IgD-negative memory B cell (primary cell): ENCODE measurements around the gene ZNF687. TPM values are rescaled to one million over a fixed set of nuclear protein-coding genes. Genes with fewer than 3 reads are reported as not detected.

Source experiments
- H3K27ac Mint-ChIP-seq, 3 donors: one replicate each; pipeline ENCODE4 v1.8.0; 2020 to 2022; ENCODE audit warnings: mild to moderate bottlenecking in 3 of 3, mixed read lengths in 3 of 3, moderate library complexity in 1 of 3
- H3K27me3 Mint-ChIP-seq: one replicate; pipeline ENCODE4 v1.8.0; 2021; ENCODE audit warnings: mixed read lengths
- H3K36me3 Mint-ChIP-seq: one replicate; pipeline ENCODE4 v1.8.0; 2020; ENCODE audit warnings: mild to moderate bottlenecking, mixed read lengths
- H3K4me1 Mint-ChIP-seq, 3 donors: one replicate each; pipeline ENCODE4 v1.8.0; 2020 to 2022; ENCODE audit warnings: mixed read lengths in 3 of 3, mild to moderate bottlenecking in 1 of 3
- H3K4me3 Mint-ChIP-seq, 4 donors: one replicate each; pipeline ENCODE4 v1.8.0; 2020 to 2022; ENCODE audit warnings: mild to moderate bottlenecking in 4 of 4, mixed read lengths in 4 of 4, moderate library complexity in 3 of 4
- H3K9me3 Mint-ChIP-seq, 3 donors: one replicate each; pipeline ENCODE4 v1.8.0; 2020 to 2021; ENCODE audit warnings: mixed read lengths in 3 of 3, mild to moderate bottlenecking in 1 of 3
- polyA plus RNA-seq: library from polyadenylated mRNA; unstranded; fragments of 300-500 nt; fragmentation: Illumina TruSeq; gene quantifications from one replicate; pipeline ENCODE4 v1.2.3, GENCODE V29; 2021

The ZNF687 gene
- polyA plus RNA-seq, 1 donor from 2014 or later: 3.0 TPM

DNA sequence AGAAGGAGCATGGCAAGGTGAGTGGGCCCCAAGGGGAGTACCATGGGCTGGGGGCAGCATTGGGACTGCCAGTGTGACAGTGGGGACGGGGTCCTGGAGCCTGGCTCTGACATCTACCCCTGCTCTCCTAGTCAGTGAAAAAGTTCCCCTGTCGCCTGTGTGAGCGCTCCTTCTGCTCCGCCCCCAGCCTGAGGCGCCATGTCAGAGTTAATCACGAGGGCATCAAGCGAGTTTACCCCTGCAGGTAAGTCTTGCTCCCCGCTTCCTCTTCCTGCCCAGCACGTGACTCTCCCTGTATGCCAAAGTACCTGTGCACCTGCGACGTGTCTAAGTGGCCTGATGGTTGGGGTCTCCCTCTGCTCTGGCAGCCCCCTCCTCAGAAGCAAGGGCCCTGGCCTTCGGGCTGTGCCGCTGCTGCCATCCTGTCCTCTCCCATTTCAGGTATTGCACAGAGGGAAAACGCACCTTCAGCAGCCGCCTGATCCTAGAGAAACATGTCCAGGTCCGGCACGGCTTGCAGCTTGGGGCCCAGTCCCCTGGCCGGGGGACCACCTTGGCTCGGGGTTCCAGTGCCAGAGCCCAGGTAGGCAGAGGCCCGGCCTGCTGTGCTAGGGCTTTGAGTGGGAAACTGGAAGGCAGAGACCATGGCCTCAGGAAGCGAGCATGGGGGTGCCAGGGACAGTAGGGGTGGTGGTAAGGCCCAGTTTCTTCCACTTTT, 8.1 kb downstream of the ZNF687 start:
- H3K36me3 Mint-ChIP-seq: no peaks in the 10 kb centered on the region
- H3K9me3 Mint-ChIP-seq: no peaks in the 10 kb centered on the region
- H3K27me3 Mint-ChIP-seq: no peaks in the 10 kb centered on the region
- H3K4me1 Mint-ChIP-seq: peaks cover 0 to 12% (median 6%) of the 10 kb centered on the region in 3 donors
- H3K27ac Mint-ChIP-seq: peak overlapping the region in 2 of 3 donors; percentile 43 to 64
- no peak overlapping the region for H3K4me3 Mint-ChIP-seq

DNA sequence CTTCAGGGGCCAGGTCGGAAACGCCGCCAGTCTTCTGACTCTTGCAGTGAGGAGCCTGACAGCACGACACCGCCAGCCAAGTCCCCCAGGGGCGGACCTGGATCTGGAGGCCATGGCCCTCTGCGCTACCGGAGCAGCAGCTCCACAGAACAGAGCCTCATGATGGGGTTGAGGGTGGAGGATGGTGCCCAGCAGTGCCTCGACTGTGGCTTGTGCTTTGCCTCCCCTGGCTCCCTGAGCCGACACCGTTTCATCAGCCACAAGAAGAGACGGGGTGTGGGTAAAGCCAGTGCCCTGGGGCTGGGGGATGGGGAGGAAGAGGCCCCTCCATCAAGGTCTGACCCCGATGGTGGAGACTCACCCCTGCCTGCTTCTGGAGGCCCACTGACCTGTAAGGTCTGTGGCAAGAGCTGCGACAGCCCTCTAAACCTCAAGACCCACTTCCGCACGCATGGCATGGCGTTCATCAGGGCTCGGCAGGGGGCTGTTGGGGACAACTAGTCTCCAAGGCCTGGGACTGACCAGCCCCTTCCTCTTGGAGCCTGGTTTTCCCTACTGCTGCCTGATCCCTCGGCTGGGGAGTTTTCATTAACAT, 8.7 kb downstream of the ZNF687 start:
- Mint-ChIP-seq H3K4me3 (no peak overlapping the region), H3K36me3 (no peaks in the 10 kb centered on the region), H3K9me3 (no peaks in the 10 kb centered on the region), H3K4me1 (peaks cover 0 to 8% (median 6%) of the 10 kb centered on the region in 3 donors), H3K27ac (no peak overlapping the region), H3K27me3 (no peaks in the 10 kb centered on the region)

DNA sequence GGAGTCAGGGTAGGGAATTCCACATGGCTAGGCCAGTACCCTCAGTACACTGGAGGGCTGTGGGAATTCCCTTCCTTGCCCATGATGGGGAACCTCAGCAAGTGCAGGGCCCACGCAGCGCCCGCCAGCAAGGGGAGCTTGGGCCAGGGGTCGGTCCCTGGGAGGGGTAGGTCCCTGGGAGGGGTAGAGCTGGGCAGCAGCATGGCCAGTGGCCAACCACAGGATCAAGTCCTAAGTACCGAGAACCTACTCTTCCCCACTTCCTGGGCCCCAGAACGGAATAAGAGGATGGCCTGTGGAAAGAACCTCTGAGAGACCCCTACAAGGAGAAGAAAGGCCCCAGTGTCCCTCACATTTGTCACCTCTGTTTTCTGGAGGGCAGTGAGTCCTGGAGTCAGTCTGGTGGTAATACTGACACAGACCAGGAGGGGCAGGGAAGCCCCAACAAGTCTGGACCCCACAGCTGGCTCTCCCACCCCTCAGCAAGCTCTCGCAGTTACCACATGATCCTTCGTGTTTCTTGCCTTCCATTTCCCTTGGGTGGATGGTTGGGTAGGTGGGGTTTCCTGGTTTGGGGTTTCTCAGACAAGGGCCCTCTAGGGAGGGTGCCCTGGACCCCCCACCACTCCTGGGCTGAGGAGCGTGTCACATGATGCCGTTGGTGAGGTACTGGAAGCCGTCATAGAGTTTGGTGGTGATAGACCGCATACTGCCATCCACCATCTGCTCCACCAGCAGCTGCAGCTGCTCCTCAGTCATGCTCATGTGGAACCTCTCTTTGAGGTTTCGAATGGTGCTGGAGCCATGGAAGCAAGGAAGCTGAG, 10.3 kb downstream of the ZNF687 start:
- H3K36me3 Mint-ChIP-seq: no peaks in the 10 kb centered on the region
- no peak overlapping the region for H3K4me3 Mint-ChIP-seq
- H3K4me1 Mint-ChIP-seq: peaks cover 0 to 6% (median 5%) of the 10 kb centered on the region in 3 donors
- H3K27me3 Mint-ChIP-seq: no peaks in the 10 kb centered on the region
- H3K27ac Mint-ChIP-seq: peak overlapping the region; percentile 59 to 87 (median 62)
- no peaks in the 10 kb centered on the region for H3K9me3 Mint-ChIP-seq

DNA sequence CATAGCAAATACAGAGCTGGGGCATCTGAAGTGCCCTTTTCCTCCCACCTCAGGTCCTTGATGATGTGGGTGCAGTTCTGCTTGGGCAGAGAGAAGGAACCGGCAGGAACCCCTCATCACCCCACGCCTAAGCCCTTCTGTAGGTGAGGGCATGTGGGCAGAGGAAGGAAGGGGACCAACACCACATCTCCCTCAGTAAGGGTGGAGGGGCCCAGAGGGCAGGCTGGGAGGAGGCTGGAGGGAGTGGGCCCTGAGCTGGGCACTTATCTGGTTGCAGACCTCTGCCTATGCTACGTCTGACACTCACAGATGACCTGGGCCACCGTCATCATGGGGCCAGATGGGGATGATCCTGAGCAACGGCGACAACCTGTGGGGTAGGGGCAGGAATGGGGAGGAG, 11.0 kb downstream of the ZNF687 start:
- H3K27ac Mint-ChIP-seq: peak overlapping the region; percentile 59 to 87 (median 83)
- H3K4me3 Mint-ChIP-seq: no peak overlapping the region
- no peaks in the 10 kb centered on the region for H3K9me3 Mint-ChIP-seq
- H3K36me3 Mint-ChIP-seq: no peaks in the 10 kb centered on the region
- peaks cover 0 to 6% (median 5%) of the 10 kb centered on the region in 3 donors for H3K4me1 Mint-ChIP-seq
- no peaks in the 10 kb centered on the region for H3K27me3 Mint-ChIP-seq

DNA sequence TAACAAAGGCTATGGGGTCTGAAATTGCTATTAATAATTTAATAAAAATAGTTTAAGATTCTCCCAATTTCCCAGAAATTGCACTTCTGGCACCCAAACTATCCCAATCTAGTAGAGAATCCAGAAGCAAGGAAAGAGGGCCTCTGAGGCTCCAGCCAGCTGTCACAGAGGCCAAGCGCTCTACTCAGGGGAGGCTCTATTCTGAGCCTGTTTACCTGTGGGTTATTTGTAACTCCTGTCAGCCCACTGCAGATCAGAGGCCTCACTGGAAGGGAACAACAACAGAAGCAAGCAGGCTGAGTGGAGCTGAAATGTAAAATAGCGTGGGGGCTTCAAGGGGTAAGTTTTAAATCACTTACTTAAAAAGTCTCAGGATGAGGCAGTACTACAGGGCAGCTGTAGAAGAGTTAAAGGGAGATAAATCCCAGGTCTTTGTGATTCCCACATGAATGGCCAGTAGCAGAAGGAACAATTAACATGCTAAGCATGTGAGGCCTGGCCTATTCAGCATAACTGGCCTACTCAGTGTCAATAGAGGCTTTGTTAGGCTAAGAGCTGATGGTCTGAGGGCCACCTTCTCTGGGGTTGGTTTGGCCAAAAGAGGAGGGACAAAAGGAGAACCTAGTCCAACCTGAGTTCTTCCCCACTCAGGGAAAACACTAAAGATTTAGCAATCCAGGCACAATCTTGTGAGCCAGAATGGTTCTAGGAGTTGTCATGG, 12.8 kb downstream of the ZNF687 start:
- Mint-ChIP-seq H3K36me3 (no peaks in the 10 kb centered on the region), H3K27me3 (no peaks in the 10 kb centered on the region), H3K4me3 (no peak overlapping the region), H3K27ac (peak overlapping the region in 2 of 3 donors; percentile 14 to 81), H3K4me1 (no peaks in the 10 kb centered on the region), H3K9me3 (no peaks in the 10 kb centered on the region)

DNA sequence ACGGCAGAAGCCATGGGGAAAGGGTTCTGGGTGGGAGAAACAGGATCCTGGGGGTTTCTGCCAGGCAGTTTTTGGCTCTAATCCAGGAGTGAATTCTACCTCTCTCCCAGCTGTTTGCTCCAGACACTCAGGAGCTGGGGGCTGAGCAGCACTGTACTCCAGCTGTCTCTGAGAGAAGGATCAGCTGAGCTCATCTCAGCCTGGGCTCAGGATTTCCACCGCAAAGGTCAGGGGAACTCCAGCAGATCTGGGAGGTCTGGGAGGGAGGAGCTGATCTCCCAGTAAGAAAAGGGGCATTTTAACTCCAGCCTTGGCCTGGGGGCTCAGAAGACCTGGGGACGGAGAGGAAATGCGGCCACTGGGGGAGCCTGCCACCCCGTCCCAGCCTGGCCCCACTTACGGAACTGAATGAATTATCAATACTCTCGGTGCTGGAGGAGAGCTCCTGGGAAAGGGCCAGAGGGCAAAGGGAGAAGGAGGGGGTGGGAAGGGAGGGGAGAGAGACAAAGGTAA, 27.8 kb downstream of the ZNF687 start:
- peaks cover 4% of the 10 kb centered on the region for H3K36me3 Mint-ChIP-seq
- no peak overlapping the region for H3K4me3 Mint-ChIP-seq
- no peaks in the 10 kb centered on the region for H3K9me3 Mint-ChIP-seq
- H3K27me3 Mint-ChIP-seq: no peaks in the 10 kb centered on the region
- no peak overlapping the region for H3K27ac Mint-ChIP-seq
- H3K4me1 Mint-ChIP-seq: peaks cover 8 to 14% (median 9%) of the 10 kb centered on the region in 3 donors

DNA sequence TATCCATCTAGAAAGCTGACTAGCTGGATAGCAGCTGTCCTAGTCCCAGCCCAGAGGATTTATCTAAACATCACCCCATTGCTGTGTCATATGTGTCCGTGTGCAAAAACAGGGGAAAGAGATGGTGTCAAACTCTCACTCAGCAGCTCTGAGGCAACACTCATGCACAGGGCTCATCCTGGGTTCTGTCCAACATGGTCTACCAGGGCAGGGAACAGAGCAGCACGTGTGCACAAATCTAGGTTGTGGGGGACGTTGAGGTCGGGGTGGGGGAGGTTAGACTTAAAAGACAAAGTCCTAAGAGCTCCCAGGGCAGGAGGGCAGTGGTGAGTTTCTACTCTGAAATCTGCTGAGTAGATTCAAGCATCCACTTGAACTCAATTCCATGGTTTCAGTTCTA, 28.9 kb downstream of the ZNF687 start:
- Mint-ChIP-seq H3K27ac (no peak overlapping the region), H3K27me3 (no peaks in the 10 kb centered on the region), H3K4me3 (no peak overlapping the region), H3K4me1 (peaks cover 8 to 17% (median 9%) of the 10 kb centered on the region in 3 donors), H3K9me3 (no peaks in the 10 kb centered on the region), H3K36me3 (peaks cover 3% of the 10 kb centered on the region)

DNA sequence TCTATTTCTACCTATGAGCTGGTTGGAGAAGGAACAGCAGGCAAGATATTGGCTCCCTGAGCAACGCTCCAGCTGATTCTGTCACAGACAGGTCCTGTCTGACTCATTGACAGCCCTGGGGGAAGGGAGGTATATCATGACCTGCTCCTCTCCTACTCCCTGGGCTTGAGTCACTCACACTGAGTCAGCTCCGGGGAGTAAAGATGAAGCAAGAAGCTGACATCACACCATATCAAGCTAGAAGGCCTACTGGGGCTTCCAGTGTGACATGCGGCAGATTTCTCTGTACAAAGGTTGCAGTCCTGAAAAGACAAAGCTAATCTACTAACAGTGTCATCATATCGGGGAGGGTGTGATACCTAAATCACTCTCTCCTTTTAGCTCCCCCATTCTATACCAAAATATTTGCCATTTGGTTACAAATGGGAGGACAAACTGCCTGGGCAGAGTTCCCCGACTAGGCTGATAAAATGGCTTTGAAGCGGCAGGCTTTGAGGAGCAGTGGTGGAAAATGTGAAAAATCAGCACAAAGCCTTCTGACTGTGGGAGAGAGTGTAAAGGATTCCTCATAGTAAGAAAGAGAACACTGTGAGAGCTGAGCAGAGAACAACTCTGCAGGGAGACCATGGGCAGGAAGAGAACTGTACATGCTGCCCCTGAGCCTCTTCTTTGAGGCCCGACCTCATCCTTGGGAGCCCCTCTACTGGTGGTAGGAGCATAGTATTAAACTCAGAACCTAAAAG, 29.7 kb downstream of the ZNF687 start:
- peaks cover 3% of the 10 kb centered on the region for H3K36me3 Mint-ChIP-seq

DNA sequence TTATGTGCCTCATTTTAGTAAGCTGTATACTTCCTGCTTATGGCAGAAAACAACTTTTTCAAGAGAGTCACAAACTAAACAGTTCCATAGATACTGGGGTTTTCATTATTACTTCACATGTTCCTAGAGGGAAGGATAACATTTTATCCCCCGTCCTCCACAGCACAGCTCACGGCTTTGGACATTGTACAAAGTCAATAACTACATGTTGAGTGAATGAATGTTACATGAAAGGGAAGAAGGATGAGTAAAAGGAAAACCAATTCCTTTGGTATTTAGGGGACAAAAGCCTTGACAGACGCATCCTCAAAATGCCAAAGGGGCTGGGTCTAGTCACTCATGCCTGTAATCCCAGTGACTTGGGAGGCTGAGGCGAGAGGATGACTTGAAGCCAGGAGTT, 30.3 kb downstream of the ZNF687 start:
- Mint-ChIP-seq H3K4me3 (no peak overlapping the region), H3K4me1 (peaks cover 8 to 17% (median 13%) of the 10 kb centered on the region in 3 donors), H3K27me3 (no peaks in the 10 kb centered on the region), H3K36me3 (peaks cover 3% of the 10 kb centered on the region), H3K9me3 (no peaks in the 10 kb centered on the region), H3K27ac (peak overlapping the region; percentile 14 to 72 (median 17))

More for the DNA sequence above, 29.7 kb downstream of the ZNF687 start:
- Mint-ChIP-seq H3K27ac (peak overlapping the region; percentile 14 to 74 (median 72)), H3K4me3 (no peak overlapping the region), H3K27me3 (no peaks in the 10 kb centered on the region), H3K4me1 (peaks cover 8 to 17% (median 13%) of the 10 kb centered on the region in 3 donors), H3K9me3 (no peaks in the 10 kb centered on the region)

DNA sequence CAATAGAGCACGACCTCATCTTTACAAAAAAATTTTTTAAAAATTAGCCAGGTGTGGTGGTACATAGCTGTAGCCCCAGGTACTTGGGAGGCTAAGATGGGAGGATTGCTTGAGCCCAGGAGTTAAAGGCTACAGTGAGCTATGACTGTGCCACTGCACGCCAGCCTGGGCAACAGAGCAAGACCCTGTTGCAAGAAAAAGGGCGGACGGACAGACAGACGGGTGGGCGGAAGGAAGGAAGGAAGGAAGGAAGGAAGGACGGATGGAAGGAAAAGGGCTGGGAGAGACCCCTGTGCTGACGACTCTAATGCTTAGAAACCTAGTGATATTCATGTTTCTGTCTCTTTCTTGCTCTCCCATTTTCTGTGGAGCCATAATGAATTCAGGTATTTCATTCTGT, 30.7 kb downstream of the ZNF687 start:
- Mint-ChIP-seq H3K4me3 (no peak overlapping the region), H3K27me3 (no peaks in the 10 kb centered on the region), H3K4me1 (peaks cover 8 to 17% (median 13%) of the 10 kb centered on the region in 3 donors), H3K36me3 (peaks cover 3% of the 10 kb centered on the region), H3K9me3 (no peaks in the 10 kb centered on the region), H3K27ac (peak overlapping the region in 2 of 3 donors; percentile 43 to 74)

DNA sequence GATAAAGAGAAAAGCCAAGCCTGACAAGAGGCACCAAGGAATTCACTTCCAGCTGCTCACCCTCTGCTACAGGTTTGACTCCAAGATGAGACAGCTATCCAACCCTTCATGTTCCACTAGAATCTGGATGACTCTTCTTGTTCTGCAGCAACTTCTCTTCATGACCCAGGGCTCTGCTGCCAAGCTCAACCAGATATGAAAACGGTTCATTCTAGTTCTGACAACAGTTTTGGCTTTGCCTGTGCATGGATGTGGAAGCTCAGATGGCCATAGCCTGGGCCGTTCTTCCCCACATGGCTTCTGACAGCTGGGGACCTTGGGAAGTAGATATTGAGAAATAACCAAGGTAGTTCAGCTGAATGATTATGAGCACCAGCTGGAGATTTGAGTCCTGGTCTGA, 31.4 kb downstream of the ZNF687 start:
- no peak overlapping the region for H3K4me3 Mint-ChIP-seq
- H3K27ac Mint-ChIP-seq: peak overlapping the region in 1 of 3 donors; percentile 43
- no peaks in the 10 kb centered on the region for H3K27me3 Mint-ChIP-seq
- no peaks in the 10 kb centered on the region for H3K9me3 Mint-ChIP-seq
- peaks cover 8 to 17% (median 13%) of the 10 kb centered on the region in 3 donors for H3K4me1 Mint-ChIP-seq
- H3K36me3 Mint-ChIP-seq: peaks cover 3% of the 10 kb centered on the region

DNA sequence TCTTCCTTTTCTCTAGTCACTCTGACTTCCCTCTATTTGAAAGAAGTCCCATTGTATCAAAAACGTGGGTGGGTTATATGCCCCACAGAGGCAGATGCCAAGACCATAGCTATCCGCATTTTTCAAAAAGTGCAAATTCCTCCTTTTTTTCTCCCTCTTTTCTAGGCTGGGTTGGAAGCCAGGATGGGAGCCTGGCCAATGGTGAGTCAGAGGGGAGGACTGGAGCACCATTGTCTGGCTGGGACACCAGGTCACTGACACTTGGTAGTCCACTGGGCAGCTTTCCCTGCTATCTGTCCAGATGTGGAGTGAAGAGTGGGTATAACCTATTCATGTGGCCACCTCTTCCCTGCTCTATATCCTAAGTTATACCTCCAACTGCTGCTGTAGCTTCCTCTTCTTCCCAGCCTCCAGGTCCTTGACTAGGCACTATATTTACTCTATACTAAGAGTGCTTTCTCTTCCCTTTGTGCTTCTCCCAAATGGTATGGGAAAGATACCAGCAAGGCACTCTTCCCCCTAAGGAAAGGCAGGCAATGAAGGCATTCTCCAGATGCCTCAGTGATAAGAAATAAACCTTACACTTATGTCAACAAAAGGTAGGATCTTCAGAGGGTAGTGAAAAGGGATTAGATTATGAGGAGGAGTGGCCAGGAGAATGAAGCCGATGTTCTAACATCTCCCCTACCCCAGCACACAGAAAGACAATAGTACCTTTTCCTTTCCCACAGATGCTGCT, 32.2 kb downstream of the ZNF687 start:
- H3K36me3 Mint-ChIP-seq: peaks cover 3% of the 10 kb centered on the region
- peak overlapping the region in 1 of 4 donors; percentile 27 for H3K4me3 Mint-ChIP-seq
- H3K9me3 Mint-ChIP-seq: no peaks in the 10 kb centered on the region
- H3K27me3 Mint-ChIP-seq: no peaks in the 10 kb centered on the region
- peaks cover 8 to 19% (median 13%) of the 10 kb centered on the region in 3 donors for H3K4me1 Mint-ChIP-seq
- H3K27ac Mint-ChIP-seq: no peak overlapping the region

DNA sequence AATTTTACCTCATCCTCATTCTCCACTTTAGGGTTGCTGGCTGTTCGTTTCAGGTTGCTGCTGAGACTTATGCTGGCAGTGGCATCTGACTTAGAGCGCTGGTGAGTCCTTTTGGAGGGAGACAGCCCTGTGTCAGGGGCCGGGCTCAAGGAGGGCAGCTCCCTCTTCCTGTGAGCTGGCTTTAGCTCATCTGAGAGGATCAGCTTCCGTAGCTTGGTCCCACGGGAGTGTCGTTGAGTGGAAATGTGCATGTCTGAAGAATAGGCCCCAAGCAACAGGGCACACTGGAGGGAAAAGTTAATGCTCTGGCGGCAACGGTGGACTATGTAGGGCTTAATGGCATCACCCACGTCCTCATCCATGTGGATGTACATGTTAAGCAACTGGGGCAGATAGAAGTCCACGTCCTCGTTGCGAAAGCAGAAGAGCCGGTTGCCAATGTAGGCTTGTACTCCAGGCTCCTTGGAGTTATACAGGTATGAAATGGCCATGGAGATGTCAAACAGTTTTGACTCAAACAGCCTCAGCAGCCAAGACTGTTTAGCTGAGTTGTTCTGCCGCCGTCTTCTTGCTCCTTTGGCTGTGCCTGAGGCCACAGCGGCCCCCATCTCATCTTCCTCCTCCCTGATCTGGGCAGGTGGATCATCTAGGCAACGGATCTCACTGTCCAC, 33.6 kb downstream of the ZNF687 start:
- H3K36me3 Mint-ChIP-seq: peaks cover 3% of the 10 kb centered on the region
- H3K9me3 Mint-ChIP-seq: no peaks in the 10 kb centered on the region
- no peak overlapping the region for H3K27ac Mint-ChIP-seq
- peaks cover 10 to 22% (median 16%) of the 10 kb centered on the region in 3 donors for H3K4me1 Mint-ChIP-seq
- H3K27me3 Mint-ChIP-seq: no peaks in the 10 kb centered on the region
- H3K4me3 Mint-ChIP-seq: no peak overlapping the region
